Measurements from ENCODE around the gene CDK6.
A peak's percentile ranks its signal among the peaks of the same experiment; 100 is the strongest.

Gene CDK6

GRCh38 chr7:92681633-92682032 lies 154.7 kb downstream of the CDK6 start:
- DNase-seq (ENCODE audit: low read depth, low spot score): no peak

GRCh38 chr7:92680442-92680841 lies 155.9 kb downstream of the CDK6 start:
- DNase-seq (ENCODE audit: low read depth, low spot score): no peak

- no peak for DNase-seq (ENCODE audit: low read depth, low spot score)
These were observed 158.0 kb downstream of the CDK6 start for GRCh38 chr7:92678291-92678920.

- DNase-seq (ENCODE audit: low read depth, low spot score): no peak
These were observed 162.0 kb downstream of the CDK6 start for GRCh38 chr7:92674379-92674778.

- DNase-seq (ENCODE audit: low read depth, low spot score): no peak
These were observed 164.7 kb downstream of the CDK6 start for GRCh38 chr7:92671505-92672169.

GRCh38 chr7:92670204-92670851 lies 166.0 kb downstream of the CDK6 start:
- no peak for DNase-seq (ENCODE audit: low read depth, low spot score)

GRCh38 chr7:92669616-92670165 lies 166.7 kb downstream of the CDK6 start:
- no peak for DNase-seq (ENCODE audit: low read depth, low spot score)

GRCh38 chr7:92668564-92668963 lies 167.8 kb downstream of the CDK6 start:
- DNase-seq (ENCODE audit: low read depth, low spot score): no peak

- DNase-seq (ENCODE audit: low read depth, low spot score): no peak
These were observed 168.4 kb downstream of the CDK6 start for GRCh38 chr7:92667816-92668535.

- no peak for DNase-seq (ENCODE audit: low read depth, low spot score)
These were observed 170.4 kb downstream of the CDK6 start for GRCh38 chr7:92665926-92666325.

GRCh38 chr7:92661651-92662050 lies 174.7 kb downstream of the CDK6 start:
- DNase-seq (ENCODE audit: low read depth, low spot score): no peak

GRCh38 chr7:92658671-92659070 lies 177.7 kb downstream of the CDK6 start:
- DNase-seq (ENCODE audit: low read depth, low spot score): no peak

GRCh38 chr7:92657391-92657790 lies 179.0 kb downstream of the CDK6 start:
- no peak for DNase-seq (ENCODE audit: low read depth, low spot score)

GRCh38 chr7:92656121-92656520 lies 180.3 kb downstream of the CDK6 start:
- DNase-seq (ENCODE audit: low read depth, low spot score): no peak

- no peak for DNase-seq (ENCODE audit: low read depth, low spot score)
These were observed 181.0 kb downstream of the CDK6 start for GRCh38 chr7:92655346-92655884.

GRCh38 chr7:92653136-92653535 lies 183.2 kb downstream of the CDK6 start:
- DNase-seq (ENCODE audit: low read depth, low spot score): peak; percentile 47

GRCh38 chr7:92652536-92652935 lies 183.8 kb downstream of the CDK6 start:
- DNase-seq (ENCODE audit: low read depth, low spot score): no peak

- DNase-seq (ENCODE audit: low read depth, low spot score): no peak
These were observed 186.0 kb downstream of the CDK6 start for GRCh38 chr7:92650391-92650790.

- no peak for DNase-seq (ENCODE audit: low read depth, low spot score)
These were observed 188.3 kb downstream of the CDK6 start for GRCh38 chr7:92648067-92648466.

GRCh38 chr7:92647652-92648051 lies 188.7 kb downstream of the CDK6 start:
- no peak for DNase-seq (ENCODE audit: low read depth, low spot score)

GRCh38 chr7:92647011-92647625 lies 189.3 kb downstream of the CDK6 start:
- no peak for DNase-seq (ENCODE audit: low read depth, low spot score)
